Activated gamma-delta T cell (primary cell): ENCODE measurements around the gene FBRSL1.
"Not testable (repeated sequence)": the region's sequence is repeated elsewhere in the genome, so short reads cannot be mapped to it uniquely, and the experiment has no call there.

Experiments
- DNase-seq: peaks from one replicate; lab custom pipeline; 2025; lab: John Stamatoyannopoulos, UW

Gene FBRSL1

GRCh38 chr12:132470397-132470796, 19.6 kb upstream of the FBRSL1 start:
- DNase-seq, result no peak

- DNase-seq, result no peak
Measured at GRCh38 chr12:132471011-132471857, 18.7 kb upstream of the FBRSL1 start.

GRCh38 chr12:132471858-132472255, 18.1 kb upstream of the FBRSL1 start:
- no peak for DNase-seq

- no peak for DNase-seq
Measured at GRCh38 chr12:132472386-132472785, 17.6 kb upstream of the FBRSL1 start.

GRCh38 chr12:132474237-132474741, 15.7 kb upstream of the FBRSL1 start:
- DNase-seq, result peak; percentile 38

GRCh38 chr12:132474799-132475303, 15.1 kb upstream of the FBRSL1 start:
- DNase-seq, result not testable (repeated sequence)

- peak; percentile 37 for DNase-seq
Measured at GRCh38 chr12:132475304-132476037, 14.5 kb upstream of the FBRSL1 start.

- DNase-seq, result no peak
Measured at GRCh38 chr12:132476038-132476414, 13.9 kb upstream of the FBRSL1 start.

GRCh38 chr12:132476421-132476820, 13.5 kb upstream of the FBRSL1 start:
- no peak for DNase-seq

- no peak for DNase-seq
Measured at GRCh38 chr12:132477017-132477702, 12.8 kb upstream of the FBRSL1 start.

- no peak for DNase-seq
Measured at GRCh38 chr12:132477703-132478432, 12.1 kb upstream of the FBRSL1 start.

- no peak for DNase-seq
Measured at GRCh38 chr12:132478433-132478803, 11.5 kb upstream of the FBRSL1 start.

GRCh38 chr12:132478845-132479244, 11.1 kb upstream of the FBRSL1 start:
- DNase-seq, result no peak

GRCh38 chr12:132479291-132479690, 10.7 kb upstream of the FBRSL1 start:
- DNase-seq, result no peak

- DNase-seq, result no peak
Measured at GRCh38 chr12:132479938-132480622, 9.9 kb upstream of the FBRSL1 start.

GRCh38 chr12:132480623-132481132, 9.3 kb upstream of the FBRSL1 start:
- DNase-seq, result no peak

GRCh38 chr12:132481345-132481744, 8.6 kb upstream of the FBRSL1 start:
- DNase-seq, result no peak

GRCh38 chr12:132481771-132482745, 7.9 kb upstream of the FBRSL1 start:
- DNase-seq, result no peak

GRCh38 chr12:132482771-132483170, 7.2 kb upstream of the FBRSL1 start:
- DNase-seq, result no peak

- no peak for DNase-seq
Measured at GRCh38 chr12:132483208-132483607, 6.7 kb upstream of the FBRSL1 start.
